ENCODE data around the gene SLC19A1.

Gene SLC19A1

GRCh38 chr21:45457832-45458172, 84.4 kb downstream of the SLC19A1 start:
- TF ChIP-seq CTCF (conservative IDR thresholded peaks at IDR 0.05; ENCODE audit: low read depth, low read length) = no peak
- H3K4me3 ChIP-seq (ENCODE audit: low read depth, low read length) = no peak overlapping the region
- no peak for DNase-seq (ENCODE audit: low read depth)

- DNase-seq (ENCODE audit: low read depth) = no peak
- no peak for TF ChIP-seq CTCF (conservative IDR thresholded peaks at IDR 0.05; ENCODE audit: low read depth, low read length)
- H3K4me3 ChIP-seq (ENCODE audit: low read depth, low read length) = no peak overlapping the region
Measured at GRCh38 chr21:45457161-45457831, 84.9 kb downstream of the SLC19A1 start.

- TF ChIP-seq CTCF (conservative IDR thresholded peaks at IDR 0.05; ENCODE audit: low read depth, low read length) = no peak
Measured at GRCh38 chr21:45456584-45457160, 85.6 kb downstream of the SLC19A1 start.

GRCh38 chr21:45455674-45456583, 86.3 kb downstream of the SLC19A1 start:
- no peak for DNase-seq (ENCODE audit: low read depth)
- no peak for TF ChIP-seq CTCF (conservative IDR thresholded peaks at IDR 0.05; ENCODE audit: low read depth, low read length)
- peak overlapping the region; percentile 14 for H3K4me3 ChIP-seq (ENCODE audit: low read depth, low read length)

More at GRCh38 chr21:45456584-45457160, 85.6 kb downstream of the SLC19A1 start:
- no peak overlapping the region for H3K4me3 ChIP-seq (ENCODE audit: low read depth, low read length)
- no peak for DNase-seq (ENCODE audit: low read depth)

GRCh38 chr21:45454926-45455673, 87.1 kb downstream of the SLC19A1 start:
- DNase-seq (ENCODE audit: low read depth) = peak; percentile 41
- H3K4me3 ChIP-seq (ENCODE audit: low read depth, low read length) = peak overlapping the region; percentile 14
- no peak for TF ChIP-seq CTCF (conservative IDR thresholded peaks at IDR 0.05; ENCODE audit: low read depth, low read length)

- H3K4me3 ChIP-seq (ENCODE audit: low read depth, low read length) = no peak overlapping the region
- no peak for TF ChIP-seq CTCF (conservative IDR thresholded peaks at IDR 0.05; ENCODE audit: low read depth, low read length)
- DNase-seq (ENCODE audit: low read depth) = no peak
Measured at GRCh38 chr21:45454060-45454925, 87.9 kb downstream of the SLC19A1 start.

All from choroid plexus epithelial cell (primary cell).